Left lung (tissue), 14 donors: ENCODE measurements around the gene SYDE2. TPM values are rescaled to one million over a fixed set of nuclear protein-coding genes. Genes with fewer than 3 reads are reported as not detected.
"Not testable (repeated sequence)": the region's sequence is repeated elsewhere in the genome, so short reads cannot be mapped to it uniquely, and the experiment has no call there.

Source experiments
- ATAC-seq: fragments of 200-7000 bp; cut with Tn5 transposase; one replicate; pipeline ENCODE4 v1.9.1; 2020; ENCODE audit warnings: moderate library complexity
- DNase-seq, 4 donors: peaks; one replicate each; pipeline ENCODE4 v3.0.0-alpha.2; 2013 to 2020
- H3K27ac ChIP-seq, 2 donors: fragments of 200-600 bp; sonication (generic) in 1 of 2; one replicate each; pipeline versions ENCODE4 v1.5.0 to v1.8.0; 2020 to 2021
- H3K27me3 ChIP-seq, 2 donors: fragments of 200-600 bp; sonication (generic) in 1 of 2; one replicate each; pipeline versions ENCODE4 v1.5.0 to v1.8.0; 2020 to 2021
- H3K36me3 ChIP-seq, 2 donors: fragments of 200-600 bp; sonication (generic) in 1 of 2; one replicate each; pipeline versions ENCODE4 v1.5.0 to v1.8.0; 2020 to 2021
- H3K4me1 ChIP-seq, 2 donors: fragments of 200-600 bp; one replicate each; pipeline ENCODE4 v1.8.0; 2021
- H3K4me3 ChIP-seq, 2 donors: fragments of 200-600 bp; sonication (generic) in 1 of 2; one replicate each; pipeline versions ENCODE4 v1.5.0 to v1.8.0; 2020 to 2021; ENCODE audit warnings: mild to moderate bottlenecking in 1 of 2
- H3K9me3 ChIP-seq, 2 donors: fragments of 200-600 bp; sonication (generic) in 1 of 2; one replicate each; pipeline versions ENCODE4 v1.5.0 to v1.8.0; 2020 to 2021
- CTCF ChIP-seq, 2 donors: fragments of 200-600 bp; sonication (generic) in 1 of 2; IDR thresholded peaks; one replicate each; pipeline versions ENCODE4 v1.5.0 to v1.8.0; 2021; ENCODE audit warnings: antibody characterized with exemption in 2 of 2
- intact Hi-C, 2 donors: fragments of 100-400 bp; cut with DNase I; formaldehyde crosslinking; loops; one replicate each; pipeline versions ENCODE4 v1.11.2 to v1.14.2; 2022
- long read RNA-seq, 12 donors: library from polyadenylated mRNA in 2 of 12; unstranded in 2 of 12; transcript quantifications; one replicate each; pipeline ENCODE4 v2.0.0 and lab custom pipeline, GENCODE V29; 2019 to 2026
- polyA plus RNA-seq, 6 donors: library from polyadenylated mRNA; unstranded; fragments of 120-200 nt; gene quantifications; one replicate each; pipeline ENCODE4 v1.2.1, GENCODE V29; 2013; ENCODE audit not compliant: insufficient read length in 6 of 6
- total RNA-seq, 2 donors: library from RNA; stranded (reverse); fragmentation: NEBNext Ultra II Directional; extraction: Animal tissue kit (Norgen Biotek cat#: 25700); gene quantifications; one replicate each; pipeline ENCODE4 v1.2.1, GENCODE V29; 2021
- donor health status: DM: no; HTN: yes; CAD: no.
- donor health status: DM: no; HTN: no; CAD: no.

Gene SYDE2
- total RNA-seq (10 to 100 TPM; 12.8 to 18.2 TPM), polyA plus RNA-seq (10 to 100 TPM; 11.1 to 16.8 (median 14.2) TPM)
- long read RNA-seq, donor 1, full-length matches to known transcripts = 9 of 9 reads
- long read RNA-seq, donor 1, partial matches to known transcripts = 0 of 9 reads
- long read RNA-seq, donor 1, other reads (novel, unspliced or antisense) = 0 of 9 reads
- long read RNA-seq, donor 2, transcript SYDE2-201 (3 exons, 3,000 nt) = major isoform, 5 of 5 reads
- long read RNA-seq, donor 2, partial matches to known transcripts = 0 of 5 reads
- long read RNA-seq, donor 2, other reads (novel, unspliced or antisense) = 0 of 5 reads
- long read RNA-seq, donor 3, partial matches to known transcripts = 0 of 1 reads
- long read RNA-seq, donor 3, other reads (novel, unspliced or antisense) = 0 of 1 reads
- long read RNA-seq, donor 4, partial matches to known transcripts = 2 of 2 reads
- long read RNA-seq, donor 4, other reads (novel, unspliced or antisense) = 0 of 2 reads
- long read RNA-seq, donor 5, partial matches to known transcripts = 0 of 3 reads
- long read RNA-seq, donor 5, other reads (novel, unspliced or antisense) = 0 of 3 reads
- long read RNA-seq, donor 6, partial matches to known transcripts = 0 of 1 reads
- long read RNA-seq, donor 6, other reads (novel, unspliced or antisense) = 0 of 1 reads
- long read RNA-seq, donor 7 = 0 reads
- long read RNA-seq, donor 8, partial matches to known transcripts = 0 of 1 reads
- long read RNA-seq, donor 8, other reads (novel, unspliced or antisense) = 0 of 1 reads
- long read RNA-seq, donor 9 = 0 reads
- long read RNA-seq, donor 10, partial matches to known transcripts = 1 of 3 reads
- long read RNA-seq, donor 10, other reads (novel, unspliced or antisense) = 1 of 3 reads
- long read RNA-seq, donor 11 = 0 reads
- long read RNA-seq, donor 12, partial matches to known transcripts = 0 of 1 reads
- long read RNA-seq, donor 12, other reads (novel, unspliced or antisense) = 0 of 1 reads

GRCh38 chr1:85200463-85201339, at the start of gene SYDE2:
SYDE2 (minus strand) TSS chr1:85201016; CDS start chr1:85200996, 20 bp downstream.
- Histone ChIP-seq H3K4me1 (peaks cover 0 to 12% of the 10 kb centered on the region in 2 donors), H3K9me3 (no peaks in the 10 kb centered on the region), H3K27me3 (peaks cover 0 to 41% of the 10 kb centered on the region in 2 donors), H3K36me3 (no peaks in the 10 kb centered on the region), H3K27ac (peak within 1 kb of the TSS; percentile 88 to 94), H3K4me3 (peak within 1 kb of the TSS; percentile 69 to 72)
- ATAC-seq (peak; percentile 90), DNase-seq (peak; percentile 70 to 91 (median 84))
- intact Hi-C loops = no loop called here
- no peak for TF ChIP-seq CTCF (IDR thresholded peaks at IDR 0.05)

- intact Hi-C loops = not testable (repeated sequence)
Observed at GRCh38 chr1:85249042-85249441, 48.2 kb upstream of the SYDE2 start.

GRCh38 chr1:85245891-85246290, 45.1 kb upstream of the SYDE2 start:
- no peak for DNase-seq
- H3K27me3 ChIP-seq = no peaks in the 10 kb centered on the region
- H3K27ac ChIP-seq = no peak overlapping the region
- H3K4me3 ChIP-seq = no peak overlapping the region
- H3K4me1 ChIP-seq = peaks cover 2 to 8% of the 10 kb centered on the region in 2 donors
- ATAC-seq = no peak
- intact Hi-C loops = no loop called here
- H3K36me3 ChIP-seq = peaks cover 0 to 6% of the 10 kb centered on the region in 2 donors
- H3K9me3 ChIP-seq = no peaks in the 10 kb centered on the region
- TF ChIP-seq CTCF (IDR thresholded peaks at IDR 0.05) = no peak

More at GRCh38 chr1:85249042-85249441, 48.2 kb upstream of the SYDE2 start:
- H3K4me3 ChIP-seq, H3K27me3 ChIP-seq, H3K4me1 ChIP-seq, ATAC-seq, DNase-seq, H3K27ac ChIP-seq, H3K9me3 ChIP-seq: not testable (repeated sequence)
- peaks cover 0 to 21% of the 10 kb centered on the region in 2 donors for H3K36me3 ChIP-seq

- H3K27me3 ChIP-seq = no peaks in the 10 kb centered on the region
- H3K4me1 ChIP-seq = peaks cover 6 to 12% of the 10 kb centered on the region in 2 donors
- ATAC-seq = no peak
- intact Hi-C loops = no loop called here
- TF ChIP-seq CTCF (IDR thresholded peaks at IDR 0.05) = no peak
- no peak overlapping the region for H3K27ac ChIP-seq
- H3K9me3 ChIP-seq = no peaks in the 10 kb centered on the region
- peaks cover 0 to 2% of the 10 kb centered on the region in 2 donors for H3K36me3 ChIP-seq
- no peak overlapping the region for H3K4me3 ChIP-seq
- DNase-seq = no peak
Observed at GRCh38 chr1:85245456-85245855, 44.6 kb upstream of the SYDE2 start.
